ENCODE measurements around the gene PEX1.
"Not testable (repeated sequence)": the region's sequence is repeated elsewhere in the genome, so short reads cannot be mapped to it uniquely, and the experiment has no call there.

PEX1 gene

DNA sequence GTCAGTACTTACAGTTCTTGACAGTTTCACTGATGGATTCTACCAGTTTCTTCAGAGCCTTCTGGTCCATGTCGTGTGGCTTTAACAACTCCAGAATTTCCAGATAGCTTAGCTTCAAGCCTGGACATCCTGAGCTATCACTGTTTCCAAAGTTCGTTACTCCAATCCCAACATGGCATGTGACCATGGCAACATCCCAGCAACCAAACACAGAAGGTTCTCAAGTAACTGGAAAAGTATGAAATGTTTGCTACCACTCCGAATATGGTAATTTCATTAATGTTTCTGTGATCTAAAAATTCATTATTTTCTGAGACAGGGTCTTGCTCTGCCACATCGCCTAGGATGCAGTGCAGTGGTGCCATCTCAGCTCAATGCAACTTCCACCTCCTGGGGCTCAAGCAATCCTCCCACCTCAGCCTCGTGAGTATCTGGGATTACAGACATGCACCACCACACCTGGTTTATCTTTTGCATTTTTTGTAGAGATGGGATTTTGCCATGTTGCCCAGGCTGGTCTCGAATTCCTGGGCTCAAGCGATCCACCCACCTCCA, 29.6 kb upstream of the PEX1 start:
- no peak for DNase-seq (ENCODE audit: low read depth)
- TF ChIP-seq CTCF (IDR thresholded peaks at IDR 0.05; ENCODE audit: insufficient read depth, low read depth, low read length, missing control alignments) = no peak
- H3K4me3 ChIP-seq (ENCODE audit: low read depth, low read length) = no peak overlapping the region

GRCh38 chr7:92557249-92557648, 28.9 kb upstream of the PEX1 start:
- no peak overlapping the region for H3K4me3 ChIP-seq (ENCODE audit: low read depth, low read length)
- no peak for TF ChIP-seq CTCF (IDR thresholded peaks at IDR 0.05; ENCODE audit: insufficient read depth, low read depth, low read length, missing control alignments)
- DNase-seq (ENCODE audit: low read depth) = no peak

DNA sequence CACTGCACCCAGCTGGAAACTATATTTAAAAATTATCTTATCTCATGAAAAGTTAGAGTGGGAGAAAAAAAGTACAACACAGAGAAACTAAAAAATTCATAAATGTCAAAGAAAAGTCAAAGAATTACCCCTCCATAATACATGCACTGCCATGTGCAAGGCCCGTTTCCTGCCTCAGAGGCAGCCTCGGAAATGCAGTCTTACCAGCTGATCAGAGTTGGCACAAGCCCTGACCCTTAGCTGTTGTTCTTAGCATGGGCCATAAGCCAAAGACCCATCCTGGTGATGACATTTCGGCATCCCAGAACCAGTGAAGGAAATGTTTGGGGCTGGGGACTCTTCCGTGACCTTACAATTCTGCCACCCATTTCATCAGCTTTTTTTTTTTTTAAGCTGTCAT, 21.9 kb upstream of the PEX1 start:
- H3K4me3 ChIP-seq (ENCODE audit: low read depth, low read length) = no peak overlapping the region
- DNase-seq (ENCODE audit: low read depth) = no peak
- no peak for TF ChIP-seq CTCF (IDR thresholded peaks at IDR 0.05; ENCODE audit: insufficient read depth, low read depth, low read length, missing control alignments)

DNA sequence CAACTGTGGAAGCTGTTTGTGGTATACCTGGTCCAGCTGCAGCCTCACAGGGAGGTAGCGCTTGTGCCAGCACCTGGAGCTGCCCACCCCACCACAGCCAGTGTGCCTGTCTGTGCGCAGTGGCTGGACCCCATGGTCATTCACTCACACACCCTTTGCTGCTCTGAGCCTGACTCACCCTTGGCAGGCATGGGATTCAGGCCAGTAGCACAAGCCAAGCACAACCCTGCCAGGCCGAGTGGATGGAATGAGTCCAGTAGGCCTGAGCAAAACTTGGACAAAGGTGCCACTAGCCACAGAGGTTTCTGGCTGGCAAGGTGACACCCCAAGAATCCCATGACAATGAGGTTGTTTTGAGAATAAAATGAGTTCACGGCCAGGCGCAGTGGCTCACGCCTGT, 19.3 kb upstream of the PEX1 start:
- no peak for DNase-seq (ENCODE audit: low read depth)
- TF ChIP-seq CTCF (IDR thresholded peaks at IDR 0.05; ENCODE audit: insufficient read depth, low read depth, low read length, missing control alignments) = no peak
- no peak overlapping the region for H3K4me3 ChIP-seq (ENCODE audit: low read depth, low read length)

DNA sequence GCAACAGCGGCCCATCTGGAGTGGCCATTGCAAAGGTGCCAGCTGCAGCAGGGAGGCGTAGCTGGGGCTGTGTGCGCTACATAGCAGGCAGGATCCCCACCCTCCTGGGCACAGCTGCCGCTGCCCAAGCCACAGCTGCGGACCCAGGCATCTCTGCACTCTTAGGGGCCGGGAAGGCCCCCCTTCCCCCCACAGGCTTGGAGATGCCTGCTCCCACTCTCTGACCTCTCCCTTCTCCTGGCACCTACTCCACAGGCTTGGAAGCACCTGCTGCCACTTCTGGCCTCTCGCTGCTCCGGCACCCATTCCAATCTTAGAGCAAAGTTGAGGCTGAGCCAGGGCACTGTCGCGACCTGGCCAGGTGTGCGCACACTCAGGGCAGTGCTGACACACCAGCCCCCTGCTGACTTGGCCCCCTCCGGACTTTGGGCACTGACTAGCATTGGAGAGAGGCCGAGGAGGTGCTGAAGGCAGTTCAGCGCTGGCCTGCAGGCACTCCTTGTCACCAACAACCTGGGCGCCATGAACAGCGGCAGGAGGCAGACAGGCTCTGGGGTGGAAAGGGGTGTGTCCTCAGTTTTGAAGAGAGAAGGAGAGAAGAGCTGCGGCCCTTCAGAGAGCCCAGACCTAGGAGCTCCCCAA, 18.7 kb upstream of the PEX1 start:
- TF ChIP-seq CTCF (IDR thresholded peaks at IDR 0.05; ENCODE audit: insufficient read depth, low read depth, low read length, missing control alignments) = no peak
- no peak overlapping the region for H3K4me3 ChIP-seq (ENCODE audit: low read depth, low read length)
- DNase-seq (ENCODE audit: low read depth) = no peak

GRCh38 chr7:92545116-92545515, 16.8 kb upstream of the PEX1 start:
- not testable (repeated sequence) for H3K4me3 ChIP-seq (ENCODE audit: low read depth, low read length); DNase-seq (ENCODE audit: low read depth)

DNA sequence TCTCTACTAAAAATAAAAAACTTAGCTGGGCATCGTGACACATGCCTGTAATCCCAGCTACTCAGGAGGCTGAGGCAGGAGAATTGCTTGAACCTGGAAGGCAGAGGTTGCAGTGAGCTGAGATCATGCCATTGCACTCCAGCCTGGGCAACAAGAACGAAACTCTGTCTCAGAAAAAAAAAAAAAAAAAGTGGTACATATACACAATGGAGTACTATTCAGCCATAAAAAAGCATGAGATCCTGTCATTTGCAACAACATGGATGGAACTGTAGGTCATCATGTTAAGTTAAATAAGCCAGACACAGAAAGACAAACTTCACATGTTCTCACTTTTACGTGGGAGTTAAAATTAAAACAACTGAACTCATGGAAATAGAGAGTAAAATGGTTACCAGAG, 15.2 kb upstream of the PEX1 start:
- H3K4me3 ChIP-seq (ENCODE audit: low read depth, low read length); DNase-seq (ENCODE audit: low read depth): not testable (repeated sequence)

GRCh38 chr7:92534572-92534971, 6.3 kb upstream of the PEX1 start:
- no peak for TF ChIP-seq CTCF (IDR thresholded peaks at IDR 0.05; ENCODE audit: insufficient read depth, low read depth, low read length, missing control alignments)
- DNase-seq (ENCODE audit: low read depth) = no peak
- H3K4me3 ChIP-seq (ENCODE audit: low read depth, low read length) = no peak overlapping the region

All from GM12865 (cell line).